Vagina (tissue), 2 donors: ENCODE measurements around the gene GPR34.
"Not testable (repeated sequence)": the region's sequence is repeated elsewhere in the genome, so short reads cannot be mapped to it uniquely, and the experiment has no call there.

Experiments used
- CTCF ChIP-seq, 3 experiments: fragments of 450-650 bp in 2 of 3; fragments of 200-600 bp in 1 of 3; sonication (generic) in 1 of 3; IDR thresholded peaks; one replicate each; pipeline ENCODE4 v1.5.1; 2017 to 2019; ENCODE audit warnings: antibody characterized with exemption in 3 of 3, mild to moderate bottlenecking in 2 of 3, moderate library complexity in 2 of 3
- POLR2A ChIP-seq, 2 donors: fragments of 450-650 bp; IDR thresholded peaks; one replicate each; pipeline ENCODE4 v1.6.1; 2017; ENCODE audit warnings: antibody characterized with exemption in 2 of 2, mild to moderate bottlenecking in 2 of 2, moderate library complexity in 2 of 2
- POLR2AphosphoS5 ChIP-seq, 2 donors: sonication (generic); formaldehyde crosslinking; IDR thresholded peaks; one replicate each; pipeline ENCODE4 v1.9.0; 2017; ENCODE audit warnings: antibody characterized with exemption in 2 of 2, mild to moderate bottlenecking in 2 of 2, low read depth in 1 of 2; ENCODE audit not compliant: insufficient read depth in 1 of 2

- not testable (repeated sequence) for TF ChIP-seq CTCF (IDR thresholded peaks at IDR 0.05); POLR2AphosphoS5 (IDR thresholded peaks at IDR 0.05; ENCODE audit: insufficient read depth in 1 of 2, low read depth in 1 of 2); POLR2A (IDR thresholded peaks at IDR 0.05)
Observed at GRCh38 chrX:41676361-41676760, 12.4 kb upstream of the GPR34 start.
